Activated naive CD4-positive, alpha-beta T cell treated with anti-CD3 and anti-CD28 coated beads, Interleukin-2, amount 50 U/mL, for 24 hours (primary cell): ENCODE measurements around the gene TGFBRAP1.
A peak's percentile ranks its signal among the peaks of the same experiment; 100 is the strongest.

ENCODE experiments used
- H3K27ac Mint-ChIP-seq: one replicate; pipeline ENCODE4 v1.8.0; 2021; ENCODE audit warnings: mild to moderate bottlenecking, mixed read lengths
- H3K27me3 Mint-ChIP-seq: one replicate; pipeline ENCODE4 v1.8.0; 2021; ENCODE audit warnings: mixed read lengths
- H3K36me3 Mint-ChIP-seq: one replicate; pipeline ENCODE4 v1.8.0; 2021; ENCODE audit warnings: mixed read lengths
- H3K4me1 Mint-ChIP-seq: one replicate; pipeline ENCODE4 v1.8.0; 2021; ENCODE audit warnings: mixed read lengths
- H3K4me3 Mint-ChIP-seq: one replicate; pipeline ENCODE4 v1.8.0; 2021; ENCODE audit warnings: mild to moderate bottlenecking, mixed read lengths
- H3K9me3 Mint-ChIP-seq: one replicate; pipeline ENCODE4 v1.8.0; 2021; ENCODE audit warnings: mixed read lengths

The TGFBRAP1 gene

DNA sequence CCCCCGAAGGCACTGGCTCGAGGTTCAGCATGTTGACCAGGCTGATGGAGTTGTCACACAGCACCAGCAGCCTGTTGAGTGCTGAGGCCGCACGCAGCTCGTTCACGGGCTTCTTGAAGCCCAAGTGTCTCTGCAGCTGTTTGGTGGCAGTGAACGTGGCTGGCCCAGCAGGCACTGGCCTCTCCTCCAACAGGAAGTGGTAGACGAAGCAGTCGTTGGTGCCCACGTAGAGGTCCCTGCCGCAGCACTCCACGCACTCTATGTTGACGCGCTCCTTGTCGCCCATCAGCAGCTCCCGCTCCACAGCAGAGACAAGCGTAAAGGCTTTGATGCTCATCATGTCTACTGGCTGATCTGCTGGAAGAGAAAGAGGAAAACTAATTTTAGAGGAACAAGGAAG, 21.6 kb downstream of the TGFBRAP1 start:
- H3K27ac Mint-ChIP-seq, result no peak overlapping the region
- H3K36me3 Mint-ChIP-seq, result peaks cover 13% of the 10 kb centered on the region
- H3K4me3 Mint-ChIP-seq, result no peak overlapping the region
- H3K4me1 Mint-ChIP-seq, result peaks cover 40% of the 10 kb centered on the region
- H3K27me3 Mint-ChIP-seq, result no peaks in the 10 kb centered on the region
- H3K9me3 Mint-ChIP-seq, result no peaks in the 10 kb centered on the region

DNA sequence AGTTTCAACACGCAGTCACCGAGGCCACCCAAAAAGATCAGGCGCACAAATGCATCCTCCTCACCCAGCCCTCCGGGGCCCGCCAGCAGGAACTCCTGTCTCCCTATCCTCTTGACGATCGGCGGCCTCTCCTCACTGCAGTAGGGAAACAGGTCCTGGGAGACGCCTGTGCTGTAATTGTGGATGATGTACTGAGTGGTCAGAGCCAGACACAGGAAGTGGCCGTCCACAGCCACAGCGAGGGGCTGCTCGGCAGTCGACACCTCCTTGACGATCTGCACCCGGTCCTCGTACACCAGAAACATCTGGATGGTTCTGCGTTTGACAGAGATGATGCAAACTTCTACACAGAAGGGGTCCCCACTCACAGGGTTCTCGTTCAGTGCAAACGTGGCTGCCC, 22.0 kb downstream of the TGFBRAP1 start:
- Mint-ChIP-seq H3K27ac (no peak overlapping the region), H3K27me3 (no peaks in the 10 kb centered on the region), H3K36me3 (peaks cover 14% of the 10 kb centered on the region), H3K4me3 (no peak overlapping the region), H3K4me1 (peaks cover 40% of the 10 kb centered on the region), H3K9me3 (no peaks in the 10 kb centered on the region)

DNA sequence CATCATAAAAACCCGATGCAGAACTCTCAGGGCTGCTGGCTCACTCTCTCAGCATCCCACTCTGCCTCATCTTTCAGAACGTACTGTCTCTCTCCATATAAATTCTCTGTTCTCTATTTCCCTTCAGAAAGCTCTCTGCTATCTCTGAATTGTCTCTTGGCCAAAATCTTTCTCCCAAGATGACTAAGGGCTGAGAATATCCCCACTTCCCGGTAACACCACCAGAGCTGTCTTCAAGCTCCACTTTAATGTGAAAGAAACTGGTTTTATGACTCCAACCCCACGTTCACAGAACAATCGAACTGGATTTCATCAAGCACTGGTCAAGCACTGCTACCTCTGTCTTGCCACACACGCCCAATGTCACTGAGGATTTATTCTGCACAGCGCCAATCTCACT, 22.4 kb downstream of the TGFBRAP1 start:
- Mint-ChIP-seq H3K27me3 (no peaks in the 10 kb centered on the region), H3K4me1 (peaks cover 42% of the 10 kb centered on the region), H3K4me3 (no peak overlapping the region), H3K9me3 (no peaks in the 10 kb centered on the region), H3K27ac (no peak overlapping the region), H3K36me3 (peaks cover 14% of the 10 kb centered on the region)

- peaks cover 31% of the 10 kb centered on the region for H3K4me1 Mint-ChIP-seq
- no peak overlapping the region for H3K4me3 Mint-ChIP-seq
- H3K27ac Mint-ChIP-seq, result no peak overlapping the region
- H3K36me3 Mint-ChIP-seq, result peaks cover 14% of the 10 kb centered on the region
- no peaks in the 10 kb centered on the region for H3K9me3 Mint-ChIP-seq
- no peaks in the 10 kb centered on the region for H3K27me3 Mint-ChIP-seq
Measured at GRCh38 chr2:105301646-105302045, 27.9 kb downstream of the TGFBRAP1 start.

GRCh38 chr2:105299290-105299689, 30.2 kb downstream of the TGFBRAP1 start:
- no peaks in the 10 kb centered on the region for H3K27me3 Mint-ChIP-seq
- H3K9me3 Mint-ChIP-seq, result no peaks in the 10 kb centered on the region
- no peak overlapping the region for H3K27ac Mint-ChIP-seq
- H3K4me3 Mint-ChIP-seq, result no peak overlapping the region
- H3K4me1 Mint-ChIP-seq, result peaks cover 25% of the 10 kb centered on the region
- peaks cover 16% of the 10 kb centered on the region for H3K36me3 Mint-ChIP-seq

GRCh38 chr2:105298017-105298416, 31.5 kb downstream of the TGFBRAP1 start:
- H3K27me3 Mint-ChIP-seq, result no peaks in the 10 kb centered on the region
- peaks cover 16% of the 10 kb centered on the region for H3K4me1 Mint-ChIP-seq
- no peak overlapping the region for H3K4me3 Mint-ChIP-seq
- H3K27ac Mint-ChIP-seq, result no peak overlapping the region
- H3K9me3 Mint-ChIP-seq, result no peaks in the 10 kb centered on the region
- H3K36me3 Mint-ChIP-seq, result peaks cover 18% of the 10 kb centered on the region

- Mint-ChIP-seq H3K4me3 (no peak overlapping the region), H3K4me1 (peaks cover 8% of the 10 kb centered on the region), H3K27me3 (no peaks in the 10 kb centered on the region), H3K9me3 (no peaks in the 10 kb centered on the region), H3K27ac (no peak overlapping the region), H3K36me3 (peaks cover 19% of the 10 kb centered on the region)
Measured at GRCh38 chr2:105297216-105297615, 32.3 kb downstream of the TGFBRAP1 start.

- Mint-ChIP-seq H3K9me3 (no peaks in the 10 kb centered on the region), H3K4me3 (no peak overlapping the region)
Measured at GRCh38 chr2:105296017-105296611, 33.4 kb downstream of the TGFBRAP1 start.

GRCh38 chr2:105294844-105295481, 34.6 kb downstream of the TGFBRAP1 start:
- no peaks in the 10 kb centered on the region for H3K27me3 Mint-ChIP-seq
- H3K9me3 Mint-ChIP-seq, result no peaks in the 10 kb centered on the region
- H3K27ac Mint-ChIP-seq, result no peak overlapping the region
- no peaks in the 10 kb centered on the region for H3K4me1 Mint-ChIP-seq
- no peak overlapping the region for H3K4me3 Mint-ChIP-seq
- H3K36me3 Mint-ChIP-seq, result peaks cover 29% of the 10 kb centered on the region

More at GRCh38 chr2:105296017-105296611, 33.4 kb downstream of the TGFBRAP1 start:
- Mint-ChIP-seq H3K36me3 (peaks cover 25% of the 10 kb centered on the region), H3K4me1 (no peaks in the 10 kb centered on the region), H3K27me3 (no peaks in the 10 kb centered on the region), H3K27ac (peak overlapping the region; percentile 13)

- Mint-ChIP-seq H3K27me3 (no peaks in the 10 kb centered on the region), H3K4me1 (no peaks in the 10 kb centered on the region), H3K9me3 (no peaks in the 10 kb centered on the region), H3K36me3 (peaks cover 29% of the 10 kb centered on the region), H3K27ac (no peak overlapping the region), H3K4me3 (no peak overlapping the region)
Measured at GRCh38 chr2:105294046-105294445, 35.5 kb downstream of the TGFBRAP1 start.

GRCh38 chr2:105291981-105292380, 37.6 kb downstream of the TGFBRAP1 start:
- Mint-ChIP-seq H3K4me3 (no peak overlapping the region), H3K9me3 (no peaks in the 10 kb centered on the region), H3K27ac (no peak overlapping the region), H3K4me1 (peaks cover 3% of the 10 kb centered on the region), H3K36me3 (peaks cover 23% of the 10 kb centered on the region), H3K27me3 (no peaks in the 10 kb centered on the region)

DNA sequence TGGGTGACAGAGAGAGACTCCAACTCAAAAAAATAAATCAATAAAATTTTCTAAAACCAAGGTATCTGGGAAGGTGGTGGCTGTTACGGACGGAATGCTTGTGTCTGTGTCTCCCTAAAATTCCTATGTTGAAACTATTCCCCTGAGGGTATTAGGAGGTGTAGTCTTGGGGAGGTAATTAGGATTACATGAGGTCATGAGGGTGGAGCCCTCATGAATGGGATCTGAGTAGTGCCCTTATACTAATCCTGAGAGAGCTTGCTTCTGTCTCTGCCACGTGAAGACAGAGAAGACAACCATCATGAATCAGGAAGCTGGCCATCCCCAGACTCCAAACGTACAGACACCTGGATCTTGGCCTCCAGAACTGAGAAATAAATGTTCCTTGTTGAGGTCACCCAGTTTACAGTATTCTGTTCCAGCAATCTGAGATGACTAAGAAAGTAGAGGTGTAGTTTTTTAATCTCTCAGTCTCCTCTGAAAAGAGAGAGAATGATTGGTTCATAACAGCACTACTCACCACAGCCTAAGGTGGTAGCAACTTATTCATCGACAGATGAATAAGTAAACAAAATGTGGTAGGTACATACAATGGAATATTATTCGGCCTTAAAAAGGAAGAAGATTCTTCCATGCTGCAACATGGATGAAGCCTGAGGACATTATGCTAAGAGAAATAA, 38.4 kb downstream of the TGFBRAP1 start:
- H3K36me3 Mint-ChIP-seq, result peaks cover 22% of the 10 kb centered on the region
- no peaks in the 10 kb centered on the region for H3K27me3 Mint-ChIP-seq
- H3K27ac Mint-ChIP-seq, result no peak overlapping the region
- H3K4me3 Mint-ChIP-seq, result no peak overlapping the region
- no peaks in the 10 kb centered on the region for H3K9me3 Mint-ChIP-seq
- peaks cover 3% of the 10 kb centered on the region for H3K4me1 Mint-ChIP-seq

- Mint-ChIP-seq H3K4me3 (no peak overlapping the region), H3K27ac (no peak overlapping the region), H3K27me3 (no peaks in the 10 kb centered on the region), H3K9me3 (no peaks in the 10 kb centered on the region), H3K36me3 (peaks cover 20% of the 10 kb centered on the region), H3K4me1 (peaks cover 3% of the 10 kb centered on the region)
Measured at GRCh38 chr2:105288133-105288532, 41.4 kb downstream of the TGFBRAP1 start.

DNA sequence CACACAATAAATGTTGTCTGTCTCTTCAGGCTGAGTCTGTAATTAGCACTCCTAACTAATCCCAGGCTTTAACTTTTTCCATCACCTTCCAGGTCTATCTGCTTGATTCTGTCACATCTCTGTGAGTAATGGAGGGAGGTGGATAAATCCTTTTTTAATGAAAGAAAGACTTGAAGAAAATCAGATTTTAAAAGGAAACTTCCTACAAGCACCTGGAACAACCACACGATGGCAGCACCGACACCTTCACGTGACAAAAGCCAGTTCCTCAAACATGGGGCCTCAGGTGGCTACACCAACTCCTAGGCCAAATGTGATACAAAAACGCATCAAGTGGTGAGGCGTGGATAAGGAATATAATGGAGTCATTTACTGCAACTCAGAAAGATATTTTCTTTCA, 41.8 kb downstream of the TGFBRAP1 start:
- Mint-ChIP-seq H3K36me3 (peaks cover 19% of the 10 kb centered on the region), H3K4me3 (no peak overlapping the region), H3K27ac (no peak overlapping the region), H3K4me1 (peaks cover 3% of the 10 kb centered on the region), H3K27me3 (no peaks in the 10 kb centered on the region), H3K9me3 (no peaks in the 10 kb centered on the region)

DNA sequence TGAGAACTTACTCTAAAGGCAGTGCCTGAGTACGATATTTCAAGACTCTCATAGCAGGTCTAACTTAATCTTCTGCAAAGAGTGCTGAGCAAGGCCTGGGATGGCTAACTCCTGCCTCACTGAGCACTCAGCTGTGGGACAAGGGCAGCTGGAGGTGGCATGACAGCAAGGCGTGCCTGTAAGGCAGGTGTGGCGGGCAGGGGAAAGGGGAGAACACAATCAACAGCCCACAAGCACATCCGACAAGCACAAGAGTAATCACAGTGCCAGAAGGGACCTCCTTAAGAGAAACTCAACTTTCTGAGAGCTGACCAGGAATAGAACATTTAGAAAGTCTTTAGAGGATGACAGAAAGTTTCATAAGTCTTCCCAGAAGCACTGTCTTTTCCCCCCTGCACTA, 46.0 kb downstream of the TGFBRAP1 start:
- peaks cover 3% of the 10 kb centered on the region for H3K4me1 Mint-ChIP-seq
- H3K4me3 Mint-ChIP-seq, result no peak overlapping the region
- H3K27me3 Mint-ChIP-seq, result no peaks in the 10 kb centered on the region
- H3K9me3 Mint-ChIP-seq, result no peaks in the 10 kb centered on the region
- H3K27ac Mint-ChIP-seq, result no peak overlapping the region
- H3K36me3 Mint-ChIP-seq, result peaks cover 7% of the 10 kb centered on the region

- Mint-ChIP-seq H3K4me1 (no peaks in the 10 kb centered on the region), H3K4me3 (no peak overlapping the region), H3K36me3 (peaks cover 7% of the 10 kb centered on the region), H3K9me3 (no peaks in the 10 kb centered on the region), H3K27me3 (no peaks in the 10 kb centered on the region), H3K27ac (no peak overlapping the region)
Measured at GRCh38 chr2:105280281-105280680, 49.3 kb downstream of the TGFBRAP1 start.
